HepG2 (cell line): ENCODE measurements around the gene GTF2A1. TPM values are rescaled to one million over a fixed set of nuclear protein-coding genes. Genes with fewer than 3 reads are reported as not detected.

ENCODE experiments used
- CHD2 ChIP-seq: IDR thresholded peaks from 2 replicates; pipeline ENCODE4 v1.6.1; 2011; ENCODE audit warnings: low read depth, low read length, improper control_type of control experiment
- DZIP1 ChIP-seq: sonication (generic); formaldehyde crosslinking; IDR thresholded peaks from 2 replicates; pipeline ENCODE4 v1.5.0; 2020; ENCODE audit warnings: mild to moderate bottlenecking, missing genetic modification reagents
- ERF ChIP-seq: IDR thresholded peaks from 2 replicates; pipeline ENCODE4 v1.6.1; 2018; ENCODE audit warnings: missing biosample characterization, missing genetic modification reagents
- HNRNPL ChIP-seq: fragments of 200-400 bp; formaldehyde crosslinking; IDR thresholded peaks from 2 replicates; pipeline ENCODE4 v1.6.1; 2017; ENCODE audit warnings: mild to moderate bottlenecking, low read depth, low read length
- HOXA3 ChIP-seq: sonication (generic); formaldehyde crosslinking; IDR thresholded peaks from 2 replicates; pipeline ENCODE4 v1.5.0; 2020; ENCODE audit warnings: missing genetic modification reagents
- IRX3 ChIP-seq: sonication (generic); formaldehyde crosslinking; IDR thresholded peaks from 2 replicates; pipeline ENCODE4 v1.8.1; 2023; ENCODE audit warnings: mild to moderate bottlenecking, low read depth, missing genetic modification reagents, borderline replicate concordance
- JDP2 ChIP-seq: sonication (generic); formaldehyde crosslinking; IDR thresholded peaks from 2 replicates; pipeline ENCODE4 v1.8.1; 2022; ENCODE audit warnings: missing genetic modification reagents, borderline replicate concordance
- KAT2B ChIP-seq: fragments of 150-350 bp; IDR thresholded peaks from 2 replicates; pipeline ENCODE4 v1.6.1; 2014; ENCODE audit warnings: low read depth, low read length, borderline replicate concordance
- MEF2D ChIP-seq: sonication (generic); formaldehyde crosslinking; IDR thresholded peaks from 2 replicates; pipeline ENCODE4 v1.5.1; 2020; ENCODE audit warnings: mild to moderate bottlenecking, missing genetic modification reagents
- RFX1 ChIP-seq: fragments of 450-650 bp; IDR thresholded peaks from 2 replicates; pipeline ENCODE4 v1.6.1; 2017
- SIN3B ChIP-seq: fragments of 150-350 bp; IDR thresholded peaks from 2 replicates; pipeline ENCODE4 v1.6.1; 2014; ENCODE audit warnings: low read length
- SMYD3 ChIP-seq: sonication (generic); formaldehyde crosslinking; IDR thresholded peaks from 2 replicates; pipeline ENCODE4 v1.8.1; 2023; ENCODE audit warnings: mild to moderate bottlenecking, missing genetic modification reagents
- SNAPC5 ChIP-seq: sonication (generic); formaldehyde crosslinking; IDR thresholded peaks from 2 replicates; pipeline ENCODE4 v1.8.1; 2023; ENCODE audit warnings: mild to moderate bottlenecking, missing genetic modification reagents, borderline replicate concordance
- TCF7L2 ChIP-seq: IDR thresholded peaks from 2 replicates; pipeline ENCODE4 v1.6.1; 2011; ENCODE audit warnings: mild to moderate bottlenecking, low read depth, low read length, moderate library complexity
- TIGD3 ChIP-seq: sonication (generic); formaldehyde crosslinking; IDR thresholded peaks from 2 replicates; pipeline ENCODE4 v1.5.1; 2020; ENCODE audit warnings: mild to moderate bottlenecking, missing genetic modification reagents, borderline replicate concordance
- ZBTB7A ChIP-seq: sonication (generic); formaldehyde crosslinking; IDR thresholded peaks from 2 replicates; pipeline ENCODE4 v1.8.0; 2022; ENCODE audit warnings: mild to moderate bottlenecking, missing genetic modification reagents
- ZFP62 ChIP-seq: sonication (generic); formaldehyde crosslinking; IDR thresholded peaks from 2 replicates; pipeline ENCODE4 v1.4.0; 2020; ENCODE audit warnings: missing genetic modification reagents
- ZNF121 ChIP-seq: sonication (generic); formaldehyde crosslinking; IDR thresholded peaks from 2 replicates; pipeline ENCODE4 v1.5.0; 2020; ENCODE audit warnings: mild to moderate bottlenecking, missing genetic modification reagents
- ZNF136 ChIP-seq: sonication (generic); formaldehyde crosslinking; IDR thresholded peaks from 2 replicates; pipeline ENCODE4 v1.8.1; 2022; ENCODE audit warnings: low read depth, mild to moderate bottlenecking, moderate library complexity, missing genetic modification reagents
- ZNF34 ChIP-seq: sonication (generic); formaldehyde crosslinking; IDR thresholded peaks from 2 replicates; pipeline ENCODE4 v1.4.0; 2020; ENCODE audit warnings: mild to moderate bottlenecking, missing genetic modification reagents, borderline replicate concordance
- ZNF446 ChIP-seq: sonication (generic); formaldehyde crosslinking; IDR thresholded peaks from 2 replicates; pipeline ENCODE4 v1.5.0; 2020; ENCODE audit warnings: mild to moderate bottlenecking, missing genetic modification reagents
- ZSCAN9 ChIP-seq: IDR thresholded peaks from 2 replicates; pipeline ENCODE4 v1.6.1; 2016; ENCODE audit warnings: borderline replicate concordance
- polyA plus RNA-seq, 8 experiments: library from polyadenylated mRNA; depleted of rRNA in 3 of 8; stranded (reverse) in 7 of 8; unstranded in 1 of 8; fragments of >200 nt; fragmentation: Illumina TruSeq in 4 of 8; extraction: Trizol in 4 of 8; gene quantifications; 2 replicates each; pipeline versions ENCODE4 v1.2.1 to v1.2.3, GENCODE V29; 2011 to 2016; ENCODE audit warnings: low read depth in 4 of 8, missing spikeins in 1 of 8, mixed read lengths in 1 of 8; ENCODE audit not compliant: insufficient read depth in 1 of 8
- total RNA-seq, 5 experiments: library from RNA; depleted of rRNA; stranded (reverse); fragments of >200 nt; fragmentation: Illumina TruSeq; extraction: Trizol; gene quantifications; 2 replicates each; pipeline ENCODE4 v1.2.3, GENCODE V29; 2016; ENCODE audit warnings: low read depth in 1 of 5
- TF ChIP-seq, protein P1 (sequence below): sonication (generic); formaldehyde crosslinking; IDR thresholded peaks from 2 replicates; pipeline ENCODE4 v1.4.0; 2020; ENCODE audit warnings: missing genetic modification reagents, mild to moderate bottlenecking, borderline replicate concordance

Gene GTF2A1
- total and polyA plus RNA-seq, 2 of the 13 experiments (the other 11 are each of a cell fraction or from before 2014, with no cell fraction given) = 14.9 to 17.5 TPM

GRCh38 chr14:81220830-81221578 lies at the start of gene GTF2A1 (continued):
- peak; percentile 11; the same call in 1 of the 2 replicates for TF ChIP-seq HNRNPL
- TF ChIP-seq SMYD3 (CRISPR knock-in tag) = no peak
- no peak; the same call in 1 of the 2 replicates for TF ChIP-seq ZNF446 (CRISPR knock-in tag)
- peak; percentile 84; the same call in 1 of the 2 replicates for TF ChIP-seq ZNF136 (CRISPR knock-in tag)
- TF ChIP-seq TCF7L2 = no peak
- peak; percentile 93 for TF ChIP-seq HOXA3
- no peak for TF ChIP-seq ZNF121 (CRISPR knock-in tag)
- no peak for TF ChIP-seq DZIP1 (CRISPR knock-in tag)
- no peak; the same call in 1 of the 2 replicates for TF ChIP-seq ERF
- peak; percentile 53; the same call in 1 of the 2 replicates for TF ChIP-seq ZNF34 (CRISPR knock-in tag)
- peak; percentile 87 for TF ChIP-seq MEF2D (CRISPR knock-in tag)
- peak; percentile 89 for TF ChIP-seq CHD2
- TF ChIP-seq RFX1 = no peak
- TF ChIP-seq KAT2B = no peak
- no peak for TF ChIP-seq ZFP62 (CRISPR knock-in tag)
- no peak; the same call in 1 of the 2 replicates for TF ChIP-seq SNAPC5 (CRISPR knock-in tag)
- TF ChIP-seq IRX3 (CRISPR knock-in tag) = no peak
- TF ChIP-seq, protein P1, sequence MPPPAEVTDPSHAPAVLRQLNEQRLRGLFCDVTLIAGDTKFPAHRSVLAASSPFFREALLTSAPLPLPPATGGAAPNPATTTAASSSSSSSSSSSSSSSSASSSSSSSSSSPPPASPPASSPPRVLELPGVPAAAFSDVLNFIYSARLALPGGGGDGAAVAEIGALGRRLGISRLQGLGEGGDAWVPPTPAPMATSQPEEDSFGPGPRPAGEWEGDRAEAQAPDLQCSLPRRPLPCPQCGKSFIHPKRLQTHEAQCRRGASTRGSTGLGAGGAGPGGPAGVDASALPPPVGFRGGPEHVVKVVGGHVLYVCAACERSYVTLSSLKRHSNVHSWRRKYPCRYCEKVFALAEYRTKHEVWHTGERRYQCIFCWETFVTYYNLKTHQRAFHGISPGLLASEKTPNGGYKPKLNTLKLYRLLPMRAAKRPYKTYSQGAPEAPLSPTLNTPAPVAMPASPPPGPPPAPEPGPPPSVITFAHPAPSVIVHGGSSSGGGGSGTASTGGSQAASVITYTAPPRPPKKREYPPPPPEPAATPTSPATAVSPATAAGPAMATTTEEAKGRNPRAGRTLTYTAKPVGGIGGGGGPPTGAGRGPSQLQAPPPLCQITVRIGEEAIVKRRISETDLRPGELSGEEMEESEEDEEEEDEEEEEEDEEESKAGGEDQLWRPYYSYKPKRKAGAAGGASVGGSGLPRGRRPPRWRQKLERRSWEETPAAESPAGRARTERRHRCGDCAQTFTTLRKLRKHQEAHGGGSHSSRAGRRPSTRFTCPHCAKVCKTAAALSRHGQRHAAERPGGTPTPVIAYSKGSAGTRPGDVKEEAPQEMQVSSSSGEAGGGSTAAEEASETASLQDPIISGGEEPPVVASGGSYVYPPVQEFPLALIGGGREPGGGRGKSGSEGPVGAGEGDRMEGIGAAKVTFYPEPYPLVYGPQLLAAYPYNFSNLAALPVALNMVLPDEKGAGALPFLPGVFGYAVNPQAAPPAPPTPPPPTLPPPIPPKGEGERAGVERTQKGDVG (CRISPR knock-in tag) = peak; percentile 35; the same call in 1 of the 2 replicates
- no peak; the same call in 1 of the 2 replicates for TF ChIP-seq SIN3B
- TF ChIP-seq TIGD3 = peak; percentile 23; the same call in 1 of the 2 replicates
- no peak for TF ChIP-seq ZSCAN9
- 0 out of 2 replicates have a peak, but pooled peaks have one; percentile 30 for TF ChIP-seq ZBTB7A
- peak; percentile 26; the same call in 1 of the 2 replicates for TF ChIP-seq JDP2 (CRISPR knock-in tag)
